Epithelial cell of esophagus (primary cell): Measurements from ENCODE around the gene TMEM117.

Experiments used
- DNase-seq: peaks from one replicate; pipeline ENCODE4 v3.0.0; 2010; ENCODE audit warnings: low read depth
- H3K4me3 ChIP-seq: 2 replicates; pipeline ENCODE4 v1.5.1; 2011; ENCODE audit warnings: mild to moderate bottlenecking, low read length, control low read depth
- TF ChIP-seq, protein P1 (sequence below): IDR thresholded peaks from 2 replicates; pipeline ENCODE4 v1.5.1; 2011; ENCODE audit warnings: low read depth, mild to moderate bottlenecking, low read length, control low read depth, inconsistent platforms; ENCODE audit not compliant: insufficient read depth; ENCODE audit errors: missing control alignments

The TMEM117 gene

DNA sequence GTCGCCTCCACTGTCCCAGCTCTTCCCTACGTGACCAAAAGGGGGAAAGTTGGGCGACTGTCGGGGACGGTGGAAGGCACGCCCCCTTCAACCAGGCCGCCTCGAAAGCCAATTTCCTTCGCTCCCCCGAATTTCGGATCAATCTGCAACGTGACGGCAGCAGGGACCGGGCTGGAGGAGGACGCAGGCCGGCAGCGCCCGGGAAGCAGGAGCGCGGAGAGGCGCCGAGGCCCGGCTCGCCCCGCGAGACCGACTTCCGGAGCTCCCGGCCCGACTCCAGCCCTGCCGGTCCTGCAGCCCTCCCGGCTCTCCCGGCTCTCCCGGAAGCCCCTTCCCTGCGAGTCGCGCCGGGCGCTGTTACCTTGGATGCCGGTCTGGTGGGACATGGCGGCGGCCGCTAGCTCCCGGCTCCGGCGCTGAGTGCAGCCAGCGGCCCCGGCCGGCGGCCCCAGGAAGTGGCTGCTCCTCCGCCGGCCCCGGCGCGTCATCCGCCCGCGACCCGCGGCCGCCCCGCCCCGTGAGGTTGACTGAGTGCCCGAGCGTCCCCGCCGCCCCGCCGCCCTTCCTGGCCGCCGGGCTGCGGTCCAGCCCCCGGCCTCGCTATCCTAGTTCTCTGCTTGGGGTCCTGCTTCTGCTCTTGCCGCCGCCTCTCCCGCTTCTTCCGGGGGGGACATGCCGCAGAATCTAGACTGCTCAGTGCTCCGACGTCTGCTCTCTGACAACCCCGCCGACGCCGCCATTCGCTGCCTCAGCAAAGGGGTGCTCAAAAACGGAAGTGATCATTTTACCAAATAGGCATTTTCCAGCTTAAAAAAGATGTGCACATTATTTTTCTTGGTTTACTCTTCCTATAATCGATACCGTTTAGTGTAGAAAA is 29.8 kb upstream of the TMEM117 start, which contains the start of gene TWF1:
TSS of gene TWF1 (minus strand) at position 458 of the 877 bp plus-strand sequence. CDS start at position 386, 72 bp downstream.
- TF ChIP-seq, protein P1, sequence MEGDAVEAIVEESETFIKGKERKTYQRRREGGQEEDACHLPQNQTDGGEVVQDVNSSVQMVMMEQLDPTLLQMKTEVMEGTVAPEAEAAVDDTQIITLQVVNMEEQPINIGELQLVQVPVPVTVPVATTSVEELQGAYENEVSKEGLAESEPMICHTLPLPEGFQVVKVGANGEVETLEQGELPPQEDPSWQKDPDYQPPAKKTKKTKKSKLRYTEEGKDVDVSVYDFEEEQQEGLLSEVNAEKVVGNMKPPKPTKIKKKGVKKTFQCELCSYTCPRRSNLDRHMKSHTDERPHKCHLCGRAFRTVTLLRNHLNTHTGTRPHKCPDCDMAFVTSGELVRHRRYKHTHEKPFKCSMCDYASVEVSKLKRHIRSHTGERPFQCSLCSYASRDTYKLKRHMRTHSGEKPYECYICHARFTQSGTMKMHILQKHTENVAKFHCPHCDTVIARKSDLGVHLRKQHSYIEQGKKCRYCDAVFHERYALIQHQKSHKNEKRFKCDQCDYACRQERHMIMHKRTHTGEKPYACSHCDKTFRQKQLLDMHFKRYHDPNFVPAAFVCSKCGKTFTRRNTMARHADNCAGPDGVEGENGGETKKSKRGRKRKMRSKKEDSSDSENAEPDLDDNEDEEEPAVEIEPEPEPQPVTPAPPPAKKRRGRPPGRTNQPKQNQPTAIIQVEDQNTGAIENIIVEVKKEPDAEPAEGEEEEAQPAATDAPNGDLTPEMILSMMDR, result no peak
- H3K4me3 ChIP-seq, result peak within 1 kb of the TSS; percentile 83

DNA sequence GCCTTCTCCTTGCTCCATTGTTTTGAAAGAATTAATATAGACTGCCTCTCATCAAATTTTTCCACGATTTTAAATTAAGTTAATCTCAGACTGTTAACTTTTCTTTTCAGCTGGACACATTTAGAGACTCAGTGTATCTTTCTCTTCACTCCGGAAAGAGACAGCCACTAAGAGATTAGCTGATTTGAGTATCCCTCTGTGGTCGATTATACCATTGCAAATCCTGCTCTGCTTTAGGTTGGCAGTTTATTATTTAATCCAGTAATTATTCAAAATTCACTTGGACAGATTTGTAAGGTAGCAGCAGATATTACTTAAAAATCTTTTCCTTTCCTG is 29.2 kb upstream of the TMEM117 start:
- TF ChIP-seq, protein P1, result no peak
- DNase-seq, result no peak
- H3K4me3 ChIP-seq, result peak overlapping the region; percentile 83

More for the DNA sequence above, 29.8 kb upstream of the TMEM117 start, which contains the start of gene TWF1:
- peak; percentile 85 for DNase-seq

DNA sequence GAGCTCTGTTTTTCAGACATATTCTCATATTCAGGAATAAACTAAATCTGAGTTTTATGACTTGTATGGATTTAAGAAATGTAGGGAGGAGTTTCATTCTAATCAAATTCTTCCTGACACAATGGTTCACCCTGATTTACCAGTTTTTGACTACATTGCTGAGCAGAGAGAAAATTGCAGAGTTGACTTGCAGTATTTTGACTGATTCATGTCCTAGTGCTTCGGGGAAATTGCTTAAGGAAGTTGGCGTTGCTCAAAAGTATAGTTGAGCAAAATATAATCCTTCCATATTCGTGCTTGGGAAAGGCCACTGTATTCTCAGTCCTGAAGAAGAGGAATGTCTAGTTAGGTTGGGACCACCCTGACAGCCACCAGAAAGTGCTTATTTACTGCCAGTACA is 28.5 kb upstream of the TMEM117 start:
- DNase-seq, result peak; percentile 81
- TF ChIP-seq, protein P1, result no peak
- peak overlapping the region; percentile 83 for H3K4me3 ChIP-seq

DNA sequence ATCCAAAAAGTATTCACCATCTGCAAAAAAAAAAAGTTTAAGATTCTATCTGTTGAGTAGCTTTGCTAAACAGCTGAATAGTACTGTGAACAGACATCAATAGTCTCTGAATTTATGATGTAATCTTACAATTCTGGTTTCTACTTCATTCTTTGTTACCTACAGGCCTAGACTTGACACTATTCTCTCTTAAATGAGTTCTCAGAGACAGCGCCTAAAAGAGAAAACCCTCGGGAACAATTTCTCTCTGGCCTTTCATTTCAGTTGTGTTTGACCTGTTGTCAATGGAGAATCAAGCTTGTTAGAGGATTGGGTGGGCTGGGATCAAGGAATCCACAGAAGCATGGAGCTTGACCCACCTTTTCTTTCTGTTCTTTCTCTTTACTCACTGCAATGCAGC is 23.8 kb upstream of the TMEM117 start:
- TF ChIP-seq, protein P1, result no peak
- no peak overlapping the region for H3K4me3 ChIP-seq
- peak; percentile 65 for DNase-seq

DNA sequence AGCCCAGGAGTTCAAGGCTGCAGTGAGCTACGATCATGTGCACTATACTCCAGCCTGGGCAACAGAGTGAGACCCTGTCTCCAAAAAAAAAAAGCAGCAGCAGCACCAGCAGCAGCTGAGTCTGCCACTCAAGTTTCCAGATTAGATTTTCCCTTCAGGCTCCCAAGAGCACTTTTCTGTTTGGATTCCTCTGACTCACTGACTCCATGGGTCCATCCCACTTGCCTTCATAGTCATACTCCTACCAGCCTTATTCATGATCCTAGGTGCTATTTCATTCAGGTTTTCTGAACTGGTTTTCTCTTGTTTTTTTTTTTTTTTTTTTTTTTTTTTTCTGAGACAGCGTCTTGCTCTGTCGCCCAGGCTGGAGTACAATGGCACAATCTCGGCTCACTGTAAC is 23.0 kb upstream of the TMEM117 start:
- DNase-seq, result peak; percentile 92
- no peak overlapping the region for H3K4me3 ChIP-seq
- TF ChIP-seq, protein P1, result no peak

DNA sequence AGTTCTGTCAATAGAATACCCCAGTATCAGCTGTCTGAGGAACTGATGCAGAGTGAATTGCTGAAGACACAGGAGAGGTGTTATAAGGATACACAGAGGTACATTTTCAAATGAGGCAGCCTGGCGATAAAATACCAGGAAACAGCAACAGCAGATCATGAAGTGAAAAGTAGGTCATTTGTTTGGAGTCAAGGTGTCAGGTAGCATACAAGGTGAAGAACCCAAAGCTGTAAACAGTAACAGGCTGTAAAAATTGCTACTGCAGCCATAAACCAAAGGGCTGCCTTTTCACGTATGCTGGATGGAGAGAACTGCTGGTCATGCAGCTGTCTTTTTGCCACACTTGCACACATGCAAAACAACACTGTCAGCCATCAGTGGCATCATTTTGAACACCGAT is 20.5 kb upstream of the TMEM117 start:
- no peak overlapping the region for H3K4me3 ChIP-seq
- DNase-seq, result no peak
- TF ChIP-seq, protein P1, result no peak
